Kidney tubule cell (primary cell): ENCODE results near the gene GRPR.

Experiments used
- DNase-seq: peaks from one replicate; pipeline ENCODE4 v3.0.0-alpha.2; 2018; ENCODE audit warnings: low spot score

The GRPR gene

DNA sequence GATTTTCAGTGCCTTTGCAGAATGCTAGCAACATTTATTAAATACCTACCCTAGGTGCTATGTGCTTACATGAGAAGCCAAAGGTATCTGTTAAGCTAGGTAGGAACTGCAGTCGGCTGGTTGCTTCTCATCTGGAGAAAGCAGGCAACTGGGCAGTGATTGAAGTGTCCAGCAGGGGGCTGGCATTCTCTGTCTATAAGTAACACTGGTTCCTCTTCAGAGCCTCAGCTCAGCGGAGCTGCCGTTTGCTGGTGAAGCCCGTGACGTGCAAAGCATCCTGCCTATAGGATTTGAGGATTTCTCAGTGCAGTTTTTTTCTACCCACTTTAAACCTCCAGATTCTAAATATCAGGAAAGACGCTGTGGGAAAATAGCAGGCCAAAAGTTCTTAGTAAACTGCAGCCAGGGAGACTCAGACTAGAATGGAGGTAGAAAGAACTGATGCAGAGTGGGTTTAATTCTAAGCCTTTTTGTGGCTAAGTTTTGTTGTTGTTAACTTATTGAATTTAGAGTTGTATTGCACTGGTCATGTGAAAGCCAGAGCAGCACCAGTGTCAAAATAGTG lies at the start of gene GRPR:
GRPR (plus strand) TSS at position 344 of the 565 bp plus-strand sequence. CDS start 389 bp downstream, outside the sequence.
- DNase-seq = peak; percentile 88

- DNase-seq = peak; percentile 22
These were observed 48.3 kb upstream of the GRPR start for GRCh38 chrX:16075087-16075486.

DNA sequence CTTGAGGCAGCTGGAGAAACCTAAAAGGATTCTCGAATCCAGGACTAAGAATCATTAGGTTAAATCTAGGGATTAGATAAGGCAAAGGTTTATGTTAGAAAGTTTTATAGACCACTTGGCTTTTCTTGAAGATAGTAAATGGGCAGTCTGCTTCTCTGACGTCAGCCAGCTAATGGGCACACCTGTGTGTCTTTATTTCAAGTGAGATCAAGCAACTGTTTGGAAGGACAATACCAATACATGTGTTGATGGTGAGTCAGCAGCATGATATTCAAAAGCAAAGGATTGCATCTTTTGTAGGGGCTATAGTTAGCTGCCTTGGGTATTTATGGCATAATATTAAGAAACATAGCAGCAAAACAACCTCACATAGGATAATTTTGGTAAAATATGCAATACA lies 46.5 kb upstream of the GRPR start:
- peak; percentile 15 for DNase-seq

GRCh38 chrX:16077811-16078210 lies 45.6 kb upstream of the GRPR start:
- no peak for DNase-seq

- DNase-seq = no peak
These were observed 42.0 kb upstream of the GRPR start for GRCh38 chrX:16081357-16081756.

DNA sequence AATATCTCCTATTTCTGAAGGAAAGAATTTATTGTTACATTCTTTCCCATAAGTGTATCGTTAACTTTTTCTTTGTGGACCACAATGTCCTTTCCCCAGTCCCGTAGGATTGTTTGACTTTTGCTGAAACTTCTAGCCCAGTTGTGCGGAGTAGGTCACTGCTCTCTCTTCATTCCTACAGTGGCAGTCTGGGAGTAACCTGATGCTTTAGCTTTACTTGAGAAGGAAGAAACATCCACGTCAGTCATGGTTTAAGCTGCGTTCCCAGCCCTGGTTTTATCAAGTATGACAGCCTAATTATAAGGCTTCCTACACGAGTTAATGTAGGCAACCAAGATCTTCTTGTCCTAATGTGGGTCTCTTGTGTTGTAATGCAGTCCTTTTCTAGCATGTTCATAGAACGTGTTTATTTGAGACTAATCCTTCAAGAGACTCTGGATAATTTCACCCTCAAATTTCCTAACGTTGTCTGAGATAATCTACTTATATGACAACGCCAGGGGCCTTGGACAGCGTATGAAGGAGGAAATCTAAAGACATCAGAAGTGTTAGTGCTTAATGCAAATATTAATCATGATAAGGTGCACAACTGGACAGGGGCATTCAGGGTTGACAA lies 40.8 kb upstream of the GRPR start:
- no peak for DNase-seq

DNA sequence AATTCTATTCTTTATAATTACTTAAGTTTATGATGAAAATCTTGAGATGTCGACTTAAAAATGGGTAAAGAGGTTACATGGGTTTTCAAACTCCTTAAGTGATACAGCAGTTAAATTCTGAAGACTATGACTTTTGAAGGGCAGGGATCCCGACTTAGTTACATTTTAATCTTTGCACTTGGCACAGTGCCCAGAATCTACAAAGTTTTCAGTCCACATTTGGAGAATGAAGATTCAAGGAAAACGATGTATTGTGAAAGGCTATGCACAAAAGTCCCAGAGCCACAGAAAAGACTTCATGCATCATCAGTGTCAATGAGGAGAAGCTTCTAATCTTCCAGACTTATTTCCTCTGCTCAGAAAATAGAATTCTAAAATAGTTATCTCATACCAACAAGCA lies 36.3 kb upstream of the GRPR start:
- peak; percentile 57 for DNase-seq

DNA sequence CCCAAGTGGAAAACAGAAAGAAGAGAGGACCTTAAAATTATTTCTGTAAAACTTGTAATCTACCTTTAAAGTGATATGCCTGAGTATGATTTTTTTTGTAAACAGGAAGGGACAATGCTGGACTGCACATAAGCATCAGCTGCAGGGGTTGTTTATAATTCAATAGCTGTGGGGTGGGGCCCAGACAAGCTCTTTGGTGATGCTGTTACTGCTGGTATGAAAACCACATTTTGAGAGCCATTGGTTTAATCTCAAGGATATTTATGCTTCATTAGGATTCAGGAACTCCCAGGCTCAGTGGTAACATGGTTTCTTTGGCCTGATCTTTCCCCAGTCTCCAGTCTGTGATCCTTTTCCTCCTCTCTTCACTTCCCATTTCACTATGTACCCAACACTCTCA lies 34.3 kb upstream of the GRPR start:
- peak; percentile 30 for DNase-seq

- no peak for DNase-seq
These were observed 27.2 kb upstream of the GRPR start for GRCh38 chrX:16096141-16096540.

DNA sequence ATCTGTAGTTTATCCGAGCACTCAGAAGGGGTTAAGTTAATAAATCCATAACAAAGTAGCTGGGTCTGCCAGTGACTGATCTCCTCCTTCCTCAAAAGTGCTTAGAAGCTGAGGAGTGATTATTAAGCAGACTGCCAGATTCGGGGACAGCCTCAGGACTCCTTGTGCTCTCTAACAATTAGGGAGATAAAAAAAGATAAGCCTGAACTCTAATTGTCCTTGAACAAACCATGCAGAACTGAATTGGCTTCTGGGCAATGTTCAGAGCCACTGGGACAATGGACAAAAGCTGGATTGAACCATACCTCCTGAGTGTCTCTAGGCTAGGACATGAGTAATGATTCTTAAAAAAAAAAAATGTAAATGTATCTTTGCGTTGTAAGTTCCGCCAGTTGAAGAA lies 22.7 kb upstream of the GRPR start:
- no peak for DNase-seq

GRCh38 chrX:16101581-16101980 lies 21.8 kb upstream of the GRPR start:
- DNase-seq = no peak

DNA sequence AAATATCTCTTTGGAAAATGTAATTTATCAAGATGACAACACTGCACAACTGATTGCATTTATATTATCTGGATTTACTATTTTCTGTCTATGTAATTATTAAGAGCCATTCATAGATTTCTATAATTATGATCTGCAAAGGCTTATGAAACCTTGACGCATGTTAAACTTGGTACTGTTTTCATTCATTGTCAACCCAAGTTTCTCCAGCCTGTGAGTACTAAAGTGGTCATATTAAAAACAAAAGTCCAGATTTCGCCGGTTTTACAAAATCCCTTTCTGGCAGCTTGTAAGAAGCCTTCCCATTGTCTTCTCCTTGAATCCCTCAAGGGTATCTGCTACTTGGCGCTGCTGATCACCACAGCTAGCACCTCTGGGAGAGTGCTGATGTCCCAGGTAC lies 19.7 kb upstream of the GRPR start:
- no peak for DNase-seq

DNA sequence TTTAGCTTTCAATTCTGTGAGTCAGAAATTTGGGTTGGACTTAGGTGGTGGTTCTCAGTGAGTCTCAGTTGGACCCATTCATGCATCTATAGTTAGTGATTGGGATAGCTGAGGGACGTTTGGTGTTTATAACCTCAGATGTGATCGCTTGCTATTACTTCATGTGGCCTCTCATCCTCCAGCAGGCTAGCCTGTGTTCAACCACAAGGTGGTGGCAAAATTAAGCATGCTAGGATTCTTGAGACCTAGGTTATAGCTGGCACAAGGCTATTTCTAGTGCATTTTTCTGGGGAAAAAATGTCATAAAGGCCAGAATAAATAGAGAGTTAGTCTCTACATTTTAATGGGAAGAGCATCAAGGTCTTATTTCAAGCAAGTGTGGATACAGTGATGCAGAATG lies 10.9 kb upstream of the GRPR start:
- no peak for DNase-seq

DNA sequence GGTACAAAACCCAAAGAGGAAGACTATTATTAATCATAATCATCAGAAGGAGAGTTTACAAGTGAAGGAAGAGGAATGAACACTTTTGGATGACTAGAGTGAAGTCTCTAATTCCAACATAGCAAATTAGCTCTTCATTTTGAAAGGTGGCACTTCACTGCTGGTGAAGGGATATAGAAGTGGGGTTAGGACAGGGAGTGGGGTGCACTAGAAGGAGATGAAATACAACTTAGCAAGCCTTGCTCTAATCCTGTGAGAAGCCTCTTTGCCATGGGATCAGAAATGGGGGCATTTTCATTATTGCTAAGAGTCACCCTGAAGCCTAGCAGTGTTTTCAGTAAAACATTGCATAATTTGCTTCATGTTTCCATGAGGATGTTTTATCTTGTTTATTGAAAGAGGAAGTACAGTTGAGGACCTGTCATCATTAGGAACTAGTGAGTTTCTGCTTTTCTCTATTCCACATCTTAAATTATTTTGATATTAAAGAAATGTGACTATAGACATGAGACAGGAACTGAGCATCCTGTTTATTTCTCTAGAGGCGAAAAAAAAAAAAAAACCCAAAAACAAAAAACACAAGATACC lies 9.3 kb upstream of the GRPR start:
- no peak for DNase-seq

GRCh38 chrX:16114611-16115010 lies 8.8 kb upstream of the GRPR start:
- DNase-seq = peak; percentile 32

DNA sequence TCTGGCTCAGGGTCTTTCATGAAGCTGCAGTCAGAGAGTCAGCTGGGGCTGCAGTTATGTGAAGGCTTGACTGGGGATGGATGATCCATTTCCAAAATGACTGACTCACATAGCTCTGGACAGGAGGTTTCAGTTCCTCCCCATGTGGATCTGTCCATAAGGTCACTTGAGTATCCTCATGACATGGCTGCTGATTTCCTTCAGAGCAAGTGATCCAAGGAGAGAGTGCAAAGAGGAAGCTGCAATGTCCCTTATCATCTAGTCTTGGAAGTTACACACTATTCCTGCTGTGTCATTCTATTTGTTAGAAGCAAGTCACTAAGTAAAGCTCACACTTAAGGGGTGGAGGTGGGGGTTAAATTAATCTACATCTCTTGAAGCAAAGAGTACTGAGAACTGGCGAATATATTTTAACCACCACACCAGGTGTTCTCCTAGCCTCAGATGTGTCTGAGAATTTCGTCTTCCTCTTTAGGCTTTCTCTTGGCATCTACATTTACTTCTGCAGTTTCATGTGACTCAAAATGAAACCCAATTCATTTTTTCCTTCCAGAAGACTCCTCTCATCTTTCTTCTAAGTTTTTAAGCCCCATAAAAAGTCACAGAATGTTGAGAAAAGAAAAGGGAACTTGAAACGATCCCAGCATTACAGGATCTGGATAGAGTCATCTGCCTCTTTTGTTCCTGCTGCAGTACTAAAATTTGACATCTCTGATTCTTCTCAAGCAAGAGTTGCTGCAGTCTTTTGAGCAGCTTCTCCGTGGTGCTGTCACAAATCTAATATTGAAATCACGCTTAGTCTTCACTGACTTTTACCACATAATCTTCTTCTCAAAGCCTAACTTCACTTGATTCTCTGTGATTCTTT lies 3.8 kb upstream of the GRPR start:
- DNase-seq = no peak

DNA sequence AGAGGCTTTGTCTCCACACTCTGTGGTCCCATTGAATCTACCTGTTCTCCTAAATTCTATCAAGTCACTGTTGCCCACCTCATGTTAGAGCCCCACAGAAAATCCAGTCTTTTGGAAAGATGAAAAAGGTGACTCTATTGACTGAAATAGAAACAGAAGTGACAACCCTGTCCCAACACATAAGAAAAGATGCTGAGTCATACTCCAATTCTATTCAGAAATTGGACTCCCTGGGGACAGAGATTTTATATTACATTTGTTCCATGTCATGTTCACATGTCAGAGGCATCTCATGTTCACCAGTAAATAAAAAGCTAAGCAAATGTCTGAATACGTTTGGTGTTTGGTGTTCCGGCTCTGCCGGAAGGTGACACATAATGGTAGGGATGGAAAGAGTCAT lies 2.9 kb upstream of the GRPR start:
- no peak for DNase-seq

DNA sequence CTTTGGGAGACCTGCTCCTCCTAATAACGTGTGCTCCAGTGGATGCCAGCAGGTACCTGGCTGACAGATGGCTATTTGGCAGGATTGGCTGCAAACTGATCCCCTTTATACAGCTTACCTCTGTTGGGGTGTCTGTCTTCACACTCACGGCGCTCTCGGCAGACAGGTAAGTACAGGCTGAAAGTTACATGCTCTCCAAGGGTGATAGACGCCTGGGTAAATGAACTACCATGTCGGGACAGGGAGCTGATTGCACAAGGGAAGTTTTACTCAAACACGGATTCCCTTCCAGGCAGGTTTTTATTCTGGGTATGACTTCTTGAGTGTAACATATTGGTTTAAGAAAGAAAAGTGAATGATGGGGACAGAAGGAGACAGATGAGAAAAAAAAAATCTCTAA lies 836 bp downstream of the GRPR start:
- no peak for DNase-seq

- DNase-seq = no peak
These were observed 2.3 kb downstream of the GRPR start for GRCh38 chrX:16125520-16126149.

DNA sequence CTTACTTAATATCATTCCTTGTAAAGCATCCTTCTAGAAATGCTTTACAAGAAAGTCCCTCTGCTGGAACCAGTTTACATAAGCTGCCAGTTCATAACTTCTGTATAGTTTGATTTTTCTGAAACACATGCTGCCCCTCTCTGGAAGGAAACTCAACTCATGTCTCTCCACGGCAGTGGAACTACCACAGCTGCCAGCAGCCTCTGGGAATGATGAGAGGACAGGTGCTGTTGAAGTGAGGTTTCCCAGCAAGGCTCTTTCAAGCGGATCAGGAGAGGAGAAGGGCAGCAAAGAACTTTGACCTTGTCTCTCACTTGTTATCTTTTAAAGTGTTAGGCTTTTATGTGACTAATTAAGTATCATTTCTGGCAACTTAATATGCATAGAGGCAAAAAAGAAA lies 7.3 kb downstream of the GRPR start:
- DNase-seq = no peak

GRCh38 chrX:16134936-16135335 lies 11.6 kb downstream of the GRPR start:
- DNase-seq = no peak

DNA sequence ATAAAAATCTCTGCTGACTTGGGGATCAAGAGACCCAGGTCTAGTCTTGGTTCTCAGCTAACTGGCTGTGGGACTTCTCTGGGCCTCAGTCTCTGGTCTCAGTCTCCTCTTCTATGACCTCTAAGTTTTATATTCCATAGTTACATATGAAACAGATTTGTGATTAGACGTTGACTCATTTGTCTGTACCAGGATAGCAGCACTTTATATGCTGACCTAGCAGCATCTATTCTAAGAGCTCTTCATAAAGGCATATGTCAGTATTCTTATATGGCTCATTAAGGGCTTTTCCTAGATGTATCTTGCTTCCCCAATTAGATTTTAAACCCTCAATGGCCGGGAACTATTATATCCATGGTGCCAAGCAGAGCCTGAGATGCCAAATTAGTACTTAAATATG lies 12.7 kb downstream of the GRPR start:
- DNase-seq = no peak
